HUES6 (cell line): Measurements from ENCODE around the gene STOML1.

Experiments
- H3K27ac ChIP-seq: 2 replicates; pipeline ENCODE4 v1.7.0; 2013; ENCODE audit warnings: low read depth, mild to moderate bottlenecking, low read length, inconsistent platforms
- H3K27me3 ChIP-seq: 2 replicates; pipeline ENCODE4 v1.6.1; 2013; ENCODE audit warnings: low read length; ENCODE audit not compliant: control insufficient read depth, insufficient read depth
- H3K36me3 ChIP-seq: 2 replicates; pipeline ENCODE4 v1.6.1; 2013; ENCODE audit warnings: low read length; ENCODE audit not compliant: control insufficient read depth, insufficient read depth
- H3K4me1 ChIP-seq: 2 replicates; pipeline ENCODE4 v1.6.1; 2013; ENCODE audit warnings: low read length; ENCODE audit not compliant: control insufficient read depth, insufficient read depth
- H3K4me3 ChIP-seq: 2 replicates; pipeline ENCODE4 v1.5.1; 2013; ENCODE audit warnings: low read depth, low read length
- H3K9ac ChIP-seq: one replicate; pipeline ENCODE4 v1.6.1; 2013; ENCODE audit warnings: mild to moderate bottlenecking, low read length
- H3K9me3 ChIP-seq: 2 replicates; pipeline ENCODE4 v1.6.1; 2013; ENCODE audit warnings: low read depth, low read length; ENCODE audit not compliant: control insufficient read depth, insufficient read depth

The STOML1 gene

GRCh38 chr15:73957785-73958184, 34.3 kb downstream of the STOML1 start:
- Histone ChIP-seq H3K4me1 (no peaks in the 10 kb centered on the region), H3K4me3 (no peak overlapping the region), H3K27me3 (no peaks in the 10 kb centered on the region), H3K9me3 (no peaks in the 10 kb centered on the region), H3K36me3 (no peaks in the 10 kb centered on the region), H3K9ac (no peak overlapping the region), H3K27ac (no peak overlapping the region)

- H3K4me3 ChIP-seq, result no peak overlapping the region
- H3K27me3 ChIP-seq, result no peaks in the 10 kb centered on the region
- peaks cover 1% of the 10 kb centered on the region; the same call in 1 of the 2 replicates for H3K4me1 ChIP-seq
- no peak overlapping the region for H3K27ac ChIP-seq
- H3K9me3 ChIP-seq, result no peaks in the 10 kb centered on the region
- H3K9ac ChIP-seq, result no peak overlapping the region
- H3K36me3 ChIP-seq, result no peaks in the 10 kb centered on the region
Measured at GRCh38 chr15:73957276-73957675, 34.8 kb downstream of the STOML1 start.

GRCh38 chr15:73956743-73957135, 35.4 kb downstream of the STOML1 start:
- Histone ChIP-seq H3K36me3 (no peaks in the 10 kb centered on the region), H3K4me3 (no peak overlapping the region), H3K27ac (no peak overlapping the region), H3K4me1 (peaks cover 7% of the 10 kb centered on the region), H3K9ac (no peak overlapping the region), H3K27me3 (no peaks in the 10 kb centered on the region), H3K9me3 (no peaks in the 10 kb centered on the region)

- H3K9me3 ChIP-seq, result no peaks in the 10 kb centered on the region
- H3K9ac ChIP-seq, result no peak overlapping the region
- peaks cover 13% of the 10 kb centered on the region for H3K4me1 ChIP-seq
- H3K36me3 ChIP-seq, result no peaks in the 10 kb centered on the region
- H3K27me3 ChIP-seq, result no peaks in the 10 kb centered on the region
- H3K27ac ChIP-seq, result no peak overlapping the region
- no peak overlapping the region for H3K4me3 ChIP-seq
Measured at GRCh38 chr15:73955861-73956742, 36.0 kb downstream of the STOML1 start.

GRCh38 chr15:73955326-73955725, 36.8 kb downstream of the STOML1 start:
- Histone ChIP-seq H3K27me3 (no peaks in the 10 kb centered on the region), H3K27ac (no peak overlapping the region), H3K9me3 (no peaks in the 10 kb centered on the region), H3K4me1 (peaks cover 18% of the 10 kb centered on the region), H3K4me3 (no peak overlapping the region), H3K36me3 (no peaks in the 10 kb centered on the region; the same call in 1 of the 2 replicates), H3K9ac (no peak overlapping the region)

GRCh38 chr15:73954188-73955145, 37.6 kb downstream of the STOML1 start:
- Histone ChIP-seq H3K36me3 (peaks cover 4% of the 10 kb centered on the region), H3K9ac (no peak overlapping the region), H3K27ac (no peak overlapping the region), H3K4me3 (no peak overlapping the region), H3K9me3 (no peaks in the 10 kb centered on the region), H3K4me1 (peaks cover 18% of the 10 kb centered on the region), H3K27me3 (no peaks in the 10 kb centered on the region)

GRCh38 chr15:73952913-73953750, 39.0 kb downstream of the STOML1 start:
- no peak overlapping the region for H3K4me3 ChIP-seq
- no peaks in the 10 kb centered on the region for H3K27me3 ChIP-seq
- no peaks in the 10 kb centered on the region for H3K9me3 ChIP-seq
- peaks cover 18% of the 10 kb centered on the region for H3K4me1 ChIP-seq
- no peak overlapping the region for H3K9ac ChIP-seq
- H3K27ac ChIP-seq, result no peak overlapping the region
- peaks cover 5% of the 10 kb centered on the region for H3K36me3 ChIP-seq

- Histone ChIP-seq H3K9me3 (no peaks in the 10 kb centered on the region), H3K27ac (no peak overlapping the region), H3K4me1 (peaks cover 18% of the 10 kb centered on the region), H3K4me3 (no peak overlapping the region), H3K36me3 (peaks cover 5% of the 10 kb centered on the region), H3K9ac (no peak overlapping the region), H3K27me3 (no peaks in the 10 kb centered on the region)
Measured at GRCh38 chr15:73952171-73952912, 39.8 kb downstream of the STOML1 start.

- no peaks in the 10 kb centered on the region for H3K27me3 ChIP-seq
- peaks cover 18% of the 10 kb centered on the region for H3K4me1 ChIP-seq
- peaks cover 8% of the 10 kb centered on the region for H3K36me3 ChIP-seq
- no peaks in the 10 kb centered on the region for H3K9me3 ChIP-seq
- H3K9ac ChIP-seq, result peak overlapping the region; percentile 4
- H3K27ac ChIP-seq, result no peak overlapping the region; the same call in 1 of the 2 replicates
- no peak overlapping the region for H3K4me3 ChIP-seq
Measured at GRCh38 chr15:73951601-73952000, 40.5 kb downstream of the STOML1 start.
